Naive thymus-derived CD4-positive, alpha-beta T cell (primary cell): Measurements from ENCODE around the gene LEF1. TPM values are rescaled to one million over a fixed set of nuclear protein-coding genes. Genes with fewer than 3 reads are reported as not detected.

ENCODE experiments used
- ATAC-seq: fragments of 150-1000 bp; cut with Tn5 transposase; 2 replicates; pipeline ENCODE4 v1.10.0; 2021; ENCODE audit warnings: mild to moderate bottlenecking, moderate library complexity
- CTCF ChIA-PET: fragments of 350-600 bp; sonication (Branson Sonifier 250); formaldehyde crosslinking; loops from one replicate; lab custom pipeline; 2021; ENCODE audit warnings: antibody characterized with exemption; lab: Charles Lee
- POLR2A ChIA-PET: fragments of 350-600 bp; sonication (Branson Sonifier 250); formaldehyde crosslinking; loops from one replicate; lab custom pipeline; 2021; ENCODE audit warnings: antibody characterized with exemption, inconsistent platforms; lab: Charles Lee
- DNase-seq, 9 donors: peaks; one replicate each; pipeline versions ENCODE4 v3.0.0 to v3.0.0-alpha.2; 2020 to 2022; ENCODE audit warnings: mixed read lengths in 1 of 9
- H3K27ac ChIP-seq: one replicate; pipeline ENCODE4 v1.7.0; 2013; ENCODE audit warnings: mild to moderate bottlenecking, low read depth, low read length, moderate library complexity
- H3K27me3 ChIP-seq, 2 donors: one replicate each; pipeline ENCODE4 v1.7.0; 2013; ENCODE audit warnings: low read length in 2 of 2, mild to moderate bottlenecking in 2 of 2, moderate library complexity in 2 of 2; ENCODE audit not compliant: control insufficient read depth in 2 of 2, insufficient read depth in 2 of 2
- H3K36me3 ChIP-seq, 3 experiments: 1 replicate in 2 of 3; 2 replicates in 1 of 3; pipeline ENCODE4 v1.7.0; 2013; ENCODE audit warnings: low read length in 3 of 3, mild to moderate bottlenecking in 3 of 3, moderate library complexity in 1 of 3; ENCODE audit not compliant: insufficient read depth in 3 of 3, control insufficient read depth in 2 of 3
- H3K4me1 ChIP-seq, 2 donors: one replicate each; pipeline ENCODE4 v1.7.0; 2013; ENCODE audit warnings: low read length in 2 of 2, mild to moderate bottlenecking in 2 of 2, moderate library complexity in 1 of 2; ENCODE audit not compliant: control insufficient read depth in 2 of 2, insufficient read depth in 2 of 2
- H3K4me3 ChIP-seq: 2 replicates; pipeline ENCODE4 v1.7.0; 2013; ENCODE audit warnings: mild to moderate bottlenecking, low read length
- H3K9me3 ChIP-seq, 3 experiments: 1 replicate in 2 of 3; 2 replicates in 1 of 3; pipeline ENCODE4 v1.7.0; 2013; ENCODE audit warnings: low read length in 3 of 3; ENCODE audit not compliant: control insufficient read depth in 2 of 3
- H3K27ac Mint-ChIP-seq, 9 donors: one replicate each; pipeline ENCODE4 v1.8.0; 2020 to 2022; ENCODE audit warnings: mixed read lengths in 9 of 9, mild to moderate bottlenecking in 8 of 9, moderate library complexity in 5 of 9, inconsistent platforms in 2 of 9
- H3K27me3 Mint-ChIP-seq, 5 donors: one replicate each; pipeline ENCODE4 v1.8.0; 2021 to 2022; ENCODE audit warnings: mixed read lengths in 5 of 5, mild to moderate bottlenecking in 1 of 5
- H3K36me3 Mint-ChIP-seq, 5 donors: one replicate each; pipeline ENCODE4 v1.8.0; 2020 to 2022; ENCODE audit warnings: mixed read lengths in 5 of 5, mild to moderate bottlenecking in 3 of 5, inconsistent platforms in 1 of 5
- H3K4me1 Mint-ChIP-seq, 7 donors: one replicate each; pipeline ENCODE4 v1.8.0; 2020 to 2022; ENCODE audit warnings: mixed read lengths in 7 of 7, mild to moderate bottlenecking in 3 of 7, inconsistent platforms in 1 of 7
- H3K4me3 Mint-ChIP-seq, 10 donors: one replicate each; pipeline ENCODE4 v1.8.0; 2020 to 2022; ENCODE audit warnings: mild to moderate bottlenecking in 10 of 10, mixed read lengths in 10 of 10, moderate library complexity in 6 of 10, inconsistent platforms in 2 of 10
- H3K9me3 Mint-ChIP-seq, 11 donors: one replicate each; pipeline ENCODE4 v1.8.0; 2020 to 2022; ENCODE audit warnings: mixed read lengths in 11 of 11, mild to moderate bottlenecking in 4 of 11, inconsistent platforms in 1 of 11, moderate library complexity in 1 of 11
- intact Hi-C, 2 donors: fragments of 100-400 bp; cut with micrococcal nuclease; formaldehyde crosslinking; loops; one replicate each; pipeline ENCODE4 v1.15.1; 2023
- polyA plus RNA-seq, 2 donors: library from polyadenylated mRNA; unstranded; fragments of 300-500 nt; fragmentation: Illumina TruSeq; gene quantifications; one replicate each; pipeline ENCODE4 v1.2.3, GENCODE V29; 2021
- total RNA-seq, 6 experiments: library from RNA in 5 of 6; stranded (reverse) in 5 of 6; gene quantifications; 1 replicate in 5 of 6; 2 replicates in 1 of 6; pipeline ENCODE4 v1.2.3 and lab custom pipeline; 2021 to 2026

Gene LEF1
- total and polyA plus RNA-seq, 7 experiments from 2014 or later, result 270 to 928 (median 674) TPM

GRCh38 chr4:108173599-108174057, 4.9 kb upstream of the LEF1 start:
- peak overlapping the region; percentile 86 for H3K4me3 ChIP-seq
- peaks cover 27 to 71% (median 61%) of the 10 kb centered on the region in 7 donors for H3K4me1 Mint-ChIP-seq
- H3K36me3 ChIP-seq, result peaks cover 0 to 35% (median 0%) of the 10 kb centered on the region in 3 experiments
- peaks cover 0 to 28% (median 0%) of the 10 kb centered on the region in 5 donors for H3K27me3 Mint-ChIP-seq
- ATAC-seq (no peak), DNase-seq (no peak)
- peaks cover 4 to 24% (median 23%) of the 10 kb centered on the region in 5 donors for H3K36me3 Mint-ChIP-seq
- peak overlapping the region; percentile 89 to 100 (median 94) for H3K4me3 Mint-ChIP-seq
- intact Hi-C loops, result loop anchor here (1.0 to 5.0 kb wide), 17 partner anchors 13 to 1389 kb away; partner anchors contain the start of genes CYP2U1 (in 1 of the 2), HADH (in 1 of the 2), MCUB (in 1 of the 2) and OSTC (in 1 of the 2)
- H3K9me3 ChIP-seq, result no peaks in the 10 kb centered on the region
- peaks cover 0 to 3% (median 0%) of the 10 kb centered on the region in 11 donors for H3K9me3 Mint-ChIP-seq
- peak overlapping the region; percentile 93 for H3K27ac ChIP-seq
- H3K27ac Mint-ChIP-seq, result peak overlapping the region; percentile 86 to 97 (median 92)
- peaks cover 3 to 33% of the 10 kb centered on the region in 2 donors for H3K4me1 ChIP-seq
- CTCF ChIA-PET, result interaction anchor here (1.0 to 4.7 kb wide), 6 partner anchors 8 to 155 kb away, joined by 3 to 24 read pairs (median 4); no protein-coding TSS in a partner anchor
- POLR2A ChIA-PET, result interaction anchor here (0.6 to 11.5 kb wide), 16 partner anchors 14 to 451 kb away, joined by 3 to 191 read pairs (median 5); no protein-coding TSS in a partner anchor
- no peaks in the 10 kb centered on the region for H3K27me3 ChIP-seq

DNA sequence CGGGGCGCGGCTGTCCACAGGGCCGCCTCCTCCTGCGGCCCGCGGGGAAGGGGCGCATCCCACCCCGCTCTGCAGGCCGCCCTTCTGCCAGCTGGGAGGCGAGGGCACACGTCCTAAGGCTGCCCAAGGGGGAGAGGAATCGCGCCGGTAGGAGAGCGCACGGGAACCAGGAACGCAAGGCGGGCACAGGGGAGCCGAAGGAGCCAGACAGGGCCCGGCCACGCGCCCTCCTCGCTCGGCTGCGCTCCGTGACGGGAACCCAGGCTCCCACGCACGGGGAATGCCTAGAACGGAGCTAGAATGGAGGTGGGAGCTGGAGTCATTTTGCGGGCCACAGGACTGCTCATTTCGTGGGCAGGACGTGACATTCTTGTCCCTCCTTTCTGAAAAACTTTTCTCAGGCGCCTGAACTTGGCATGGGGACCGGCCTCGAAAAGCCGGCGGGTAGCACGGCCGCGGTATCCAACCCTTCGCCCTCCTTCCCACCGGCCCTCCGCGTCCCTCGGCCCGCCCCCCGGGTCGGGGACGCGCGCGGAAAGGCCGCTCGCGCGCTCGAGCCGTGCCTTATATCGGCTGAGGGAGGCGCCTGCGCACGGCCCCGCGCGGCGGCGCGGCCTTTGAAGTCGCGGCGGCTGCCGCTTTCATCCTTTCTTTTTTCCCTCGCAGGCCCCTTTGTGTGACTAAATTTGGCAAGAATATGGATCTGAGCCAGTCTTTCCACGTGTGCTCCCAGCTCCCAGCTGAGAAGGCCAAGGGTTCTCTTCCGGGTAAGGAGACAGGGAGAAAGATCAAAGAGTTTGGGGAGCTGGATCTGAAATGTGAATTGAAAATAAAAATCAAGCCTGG, 4.2 kb upstream of the LEF1 start:
- DNase-seq (peak; percentile 68 to 81 (median 78)), ATAC-seq (peak; percentile 67)
- H3K27me3 ChIP-seq, result no peaks in the 10 kb centered on the region
- Mint-ChIP-seq H3K36me3 (peaks cover 4 to 24% (median 22%) of the 10 kb centered on the region in 5 donors), H3K27ac (peak overlapping the region; percentile 90 to 97 (median 95)), H3K27me3 (peaks cover 0 to 30% (median 0%) of the 10 kb centered on the region in 5 donors), H3K9me3 (peaks cover 0 to 3% (median 0%) of the 10 kb centered on the region in 11 donors), H3K4me3 (peak overlapping the region; percentile 89 to 100 (median 94)), H3K4me1 (peaks cover 27 to 71% (median 61%) of the 10 kb centered on the region in 7 donors)
- H3K36me3 ChIP-seq, result peaks cover 0 to 41% (median 0%) of the 10 kb centered on the region in 3 experiments
- peaks cover 3 to 33% of the 10 kb centered on the region in 2 donors for H3K4me1 ChIP-seq
- intact Hi-C loops, result loop anchor here (1.0 to 5.0 kb wide), 17 partner anchors 13 to 1389 kb away; partner anchors contain the start of genes CYP2U1 (in 1 of the 2), HADH (in 1 of the 2), MCUB (in 1 of the 2) and OSTC (in 1 of the 2)
- CTCF ChIA-PET, result interaction anchor here (0.7 to 4.7 kb wide), 12 partner anchors 9 to 339 kb away, joined by 3 to 24 read pairs (median 4); no protein-coding TSS in a partner anchor
- no peaks in the 10 kb centered on the region for H3K9me3 ChIP-seq
- POLR2A ChIA-PET, result interaction anchor here (0.6 to 11.5 kb wide), 30 partner anchors 14 to 452 kb away, joined by 3 to 191 read pairs (median 4); no protein-coding TSS in a partner anchor
- H3K27ac ChIP-seq, result peak overlapping the region; percentile 93
- H3K4me3 ChIP-seq, result peak overlapping the region; percentile 86

DNA sequence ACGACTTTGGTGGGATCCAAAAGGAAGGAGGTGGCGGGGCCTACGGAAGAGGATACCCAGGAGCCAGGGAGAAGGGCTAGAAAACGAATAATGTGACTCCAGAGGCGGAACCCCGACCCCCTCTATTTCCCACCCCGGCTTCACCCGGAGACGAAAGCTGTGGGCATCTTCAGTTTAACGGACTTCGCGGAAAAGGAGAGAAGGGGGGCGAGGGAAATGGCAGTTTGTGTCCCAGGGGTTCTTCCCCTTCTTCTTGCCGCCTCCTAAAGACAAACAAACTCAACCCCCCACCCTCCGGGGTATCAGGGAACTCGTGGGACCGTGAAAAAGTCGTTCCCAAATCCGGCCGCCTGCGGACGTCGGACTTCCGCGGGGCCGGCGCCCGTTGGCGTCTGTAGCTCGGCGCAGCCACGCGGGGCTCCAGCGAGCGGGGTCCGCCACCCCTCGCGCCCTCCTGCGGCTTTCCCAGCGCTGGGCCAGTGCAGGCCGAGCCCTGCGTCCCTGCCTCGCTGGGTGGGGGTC, 3.6 kb upstream of the LEF1 start:
- ChIA-PET POLR2A (interaction anchor here (0.6 to 11.5 kb wide), 25 partner anchors 13 to 478 kb away, joined by 3 to 191 read pairs (median 4); partner anchors contain the start of gene OSTC), CTCF (interaction anchor here (0.7 to 4.7 kb wide), 11 partner anchors 9 to 340 kb away, joined by 3 to 24 read pairs (median 4); no protein-coding TSS in a partner anchor)
- Mint-ChIP-seq H3K9me3 (peaks cover 0 to 3% (median 0%) of the 10 kb centered on the region in 11 donors), H3K27ac (peak overlapping the region; percentile 76 to 99 (median 96)), H3K4me1 (peaks cover 23 to 64% (median 56%) of the 10 kb centered on the region in 7 donors), H3K27me3 (peaks cover 0 to 25% (median 0%) of the 10 kb centered on the region in 5 donors), H3K4me3 (peak overlapping the region; percentile 89 to 100 (median 98)), H3K36me3 (peaks cover 4 to 17% (median 15%) of the 10 kb centered on the region in 5 donors)
- H3K27me3 ChIP-seq, result no peaks in the 10 kb centered on the region
- peaks cover 0 to 39% (median 0%) of the 10 kb centered on the region in 3 experiments for H3K36me3 ChIP-seq
- ATAC-seq (peak; percentile 8), DNase-seq (peak in 2 of 9 donors; percentile 31 to 52)
- intact Hi-C loops, result loop anchor here (2.0 to 5.0 kb wide), 8 partner anchors 183 to 1390 kb away; partner anchors contain the start of genes CYP2U1 (in 1 of the 2), HADH (in 1 of the 2), MCUB (in 1 of the 2) and OSTC (in 1 of the 2)
- H3K27ac ChIP-seq, result peak overlapping the region; percentile 93
- peak overlapping the region; percentile 86 for H3K4me3 ChIP-seq
- peaks cover 3 to 33% of the 10 kb centered on the region in 2 donors for H3K4me1 ChIP-seq
- H3K9me3 ChIP-seq, result no peaks in the 10 kb centered on the region

- Mint-ChIP-seq H3K4me1 (peaks cover 25 to 59% (median 52%) of the 10 kb centered on the region in 7 donors), H3K27ac (peak overlapping the region; percentile 76 to 99 (median 96))
- intact Hi-C loops, result loop anchor here (1.0 to 5.0 kb wide), 14 partner anchors 9 to 1391 kb away; partner anchors contain the start of genes CYP2U1 (in 1 of the 2), HADH (in 1 of the 2), MCUB (in 1 of the 2) and OSTC (in 1 of the 2)
These were observed 2.9 kb upstream of the LEF1 start for GRCh38 chr4:108171339-108172230.

More at GRCh38 chr4:108171339-108172230, 2.9 kb upstream of the LEF1 start:
- peaks cover 3 to 33% of the 10 kb centered on the region in 2 donors for H3K4me1 ChIP-seq
- H3K9me3 Mint-ChIP-seq, result peaks cover 0 to 6% (median 0%) of the 10 kb centered on the region in 11 donors
- no peaks in the 10 kb centered on the region for H3K9me3 ChIP-seq
- H3K36me3 Mint-ChIP-seq, result peaks cover 8 to 14% (median 8%) of the 10 kb centered on the region in 5 donors
- H3K36me3 ChIP-seq, result peaks cover 0 to 36% (median 0%) of the 10 kb centered on the region in 3 experiments
- ChIA-PET POLR2A (interaction anchor here (0.7 to 11.5 kb wide), 28 partner anchors 9 to 479 kb away, joined by 3 to 191 read pairs (median 4); partner anchors contain the start of gene OSTC), CTCF (interaction anchor here (0.7 to 4.7 kb wide), 8 partner anchors 8 to 340 kb away, joined by 3 to 24 read pairs (median 5); no protein-coding TSS in a partner anchor)
- ATAC-seq, result peak; percentile 56
- peak overlapping the region; percentile 93 for H3K27ac ChIP-seq
- H3K27me3 Mint-ChIP-seq, result peaks cover 0 to 30% (median 0%) of the 10 kb centered on the region in 5 donors
- peak; percentile 33 to 89 (median 86) for DNase-seq
- peak overlapping the region; percentile 86 for H3K4me3 ChIP-seq
- H3K4me3 Mint-ChIP-seq, result peak overlapping the region; percentile 89 to 100 (median 98)
- H3K27me3 ChIP-seq, result no peaks in the 10 kb centered on the region
